Peyer's patch (tissue), 4 donors: ENCODE data around the gene SORL1. TPM values are rescaled to one million over a fixed set of nuclear protein-coding genes. Genes with fewer than 3 reads are reported as not detected.

Source experiments
- DNase-seq, 3 donors: peaks; one replicate each; pipeline ENCODE4 v3.0.0-alpha.2; 2017 to 2019
- H3K27ac ChIP-seq, 4 donors: fragments of 200-600 bp; sonication (generic); one replicate each; pipeline ENCODE4 v1.5.1; 2016 to 2019
- H3K27me3 ChIP-seq, 2 donors: fragments of 200-600 bp; sonication (generic); one replicate each; pipeline ENCODE4 v1.5.1; 2019
- H3K36me3 ChIP-seq, 3 donors: fragments of 200-600 bp; sonication (generic); one replicate each; pipeline ENCODE4 v1.5.1; 2016 to 2019
- H3K4me1 ChIP-seq, 4 donors: fragments of 200-600 bp; sonication (generic); one replicate each; pipeline ENCODE4 v1.5.1; 2016 to 2019
- H3K4me3 ChIP-seq, 4 donors: fragments of 200-600 bp; sonication (generic); 1 replicate in 3 of 4; 2 replicates in 1 of 4; pipeline ENCODE4 v1.5.1; 2016 to 2019; ENCODE audit warnings: mild to moderate bottlenecking in 1 of 4
- H3K9me3 ChIP-seq, 4 donors: fragments of 200-600 bp; sonication (generic); one replicate each; pipeline ENCODE4 v1.5.1; 2016 to 2019; ENCODE audit warnings: mild to moderate bottlenecking in 1 of 4
- CTCF ChIP-seq, 6 experiments: fragments of 450-650 bp in 4 of 6; fragments of 200-600 bp in 2 of 6; sonication (generic) in 1 of 6; IDR thresholded peaks; one replicate each; pipeline ENCODE4 v1.5.1; 2017 to 2019; ENCODE audit warnings: antibody characterized with exemption in 6 of 6, mild to moderate bottlenecking in 3 of 6, moderate library complexity in 1 of 6
- POLR2A ChIP-seq, 2 donors: fragments of 450-650 bp; IDR thresholded peaks; one replicate each; pipeline ENCODE4 v1.5.1; 2017; ENCODE audit warnings: antibody characterized with exemption in 2 of 2, mild to moderate bottlenecking in 2 of 2, moderate library complexity in 2 of 2
- total RNA-seq, 4 donors: library from RNA; depleted of rRNA; stranded (reverse); fragments of >200 nt; gene quantifications; one replicate each; pipeline ENCODE4 v1.1.0, GENCODE V29; 2016

Gene SORL1
- total RNA-seq, 4 donors from 2014 or later = 52.0 to 282 (median 191) TPM

DNA sequence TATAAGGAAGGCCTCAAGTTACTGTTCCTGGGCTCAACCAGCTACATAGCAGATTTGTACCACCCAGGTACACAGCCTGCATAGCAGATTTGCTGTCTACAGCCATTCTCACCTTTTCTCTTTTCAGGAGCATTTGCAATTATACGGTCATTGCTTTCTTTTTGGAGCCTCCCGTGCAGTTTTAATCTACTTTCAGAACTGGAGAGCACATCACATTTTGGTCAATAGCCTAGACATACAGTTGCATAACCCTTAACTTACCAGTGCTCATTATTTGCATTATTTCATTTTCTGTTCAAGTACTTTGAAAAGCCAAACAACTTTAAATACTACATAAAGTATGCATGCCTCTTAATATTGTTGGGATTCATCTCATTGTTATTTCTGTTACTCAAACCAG lies 151.2 kb downstream of the SORL1 start:
- no peak overlapping the region for H3K4me3 ChIP-seq
- TF ChIP-seq CTCF (IDR thresholded peaks at IDR 0.05) = no peak
- TF ChIP-seq POLR2A (IDR thresholded peaks at IDR 0.05) = no peak
- no peaks in the 10 kb centered on the region for H3K27me3 ChIP-seq
- no peaks in the 10 kb centered on the region for H3K9me3 ChIP-seq
- H3K4me1 ChIP-seq = no peaks in the 10 kb centered on the region
- H3K36me3 ChIP-seq = peaks cover 0 to 86% (median 0%) of the 10 kb centered on the region in 3 donors
- DNase-seq = no peak
- H3K27ac ChIP-seq = no peak overlapping the region

DNA sequence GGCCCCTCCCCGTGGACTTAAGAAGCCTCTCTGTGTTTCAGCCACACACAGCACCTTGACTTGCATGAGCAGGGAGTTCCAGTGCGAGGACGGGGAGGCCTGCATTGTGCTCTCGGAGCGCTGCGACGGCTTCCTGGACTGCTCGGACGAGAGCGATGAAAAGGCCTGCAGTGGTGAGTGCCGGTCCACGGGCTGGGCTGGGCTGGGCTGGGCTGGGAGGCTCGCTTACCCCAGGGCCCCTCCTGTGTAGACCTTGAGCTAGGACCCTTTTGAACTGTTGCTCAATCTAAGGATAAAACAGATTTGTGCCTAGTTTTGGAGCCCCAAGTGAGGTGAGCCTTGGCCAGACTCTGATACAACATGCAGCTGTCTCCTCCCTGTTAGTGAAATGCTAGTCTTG lies 152.0 kb downstream of the SORL1 start:
- Histone ChIP-seq H3K27me3 (no peaks in the 10 kb centered on the region), H3K27ac (no peak overlapping the region), H3K4me3 (no peak overlapping the region), H3K4me1 (no peaks in the 10 kb centered on the region), H3K36me3 (peaks cover 0 to 86% (median 0%) of the 10 kb centered on the region in 3 donors), H3K9me3 (no peaks in the 10 kb centered on the region)
- no peak for DNase-seq
- TF ChIP-seq POLR2A (IDR thresholded peaks at IDR 0.05) (no peak), CTCF (IDR thresholded peaks at IDR 0.05) (no peak)

DNA sequence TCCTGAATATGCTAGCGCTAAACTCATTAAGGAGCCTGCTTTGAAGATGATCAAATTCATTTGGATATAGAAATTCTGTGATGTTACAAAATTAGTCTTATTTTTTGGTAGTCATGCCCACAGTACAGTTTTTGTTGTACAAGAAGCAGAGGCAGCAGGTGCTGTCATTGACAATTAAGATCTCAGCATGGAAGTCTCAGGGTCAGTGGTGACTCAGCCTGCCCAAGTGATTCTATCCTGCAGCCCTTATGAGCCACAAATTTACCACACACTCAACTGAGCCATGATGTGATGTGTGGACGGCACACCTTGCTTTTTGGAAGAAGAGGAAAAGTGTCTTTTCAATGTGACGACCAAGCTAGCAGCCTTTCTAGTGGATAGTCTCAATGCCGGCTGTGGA lies 154.2 kb downstream of the SORL1 start:
- Histone ChIP-seq H3K9me3 (no peaks in the 10 kb centered on the region), H3K4me3 (no peak overlapping the region), H3K4me1 (no peaks in the 10 kb centered on the region), H3K27ac (no peak overlapping the region), H3K27me3 (no peaks in the 10 kb centered on the region), H3K36me3 (peaks cover 0 to 91% (median 0%) of the 10 kb centered on the region in 3 donors)
- no peak for TF ChIP-seq CTCF (IDR thresholded peaks at IDR 0.05)
- TF ChIP-seq POLR2A (IDR thresholded peaks at IDR 0.05) = no peak
- DNase-seq = no peak

DNA sequence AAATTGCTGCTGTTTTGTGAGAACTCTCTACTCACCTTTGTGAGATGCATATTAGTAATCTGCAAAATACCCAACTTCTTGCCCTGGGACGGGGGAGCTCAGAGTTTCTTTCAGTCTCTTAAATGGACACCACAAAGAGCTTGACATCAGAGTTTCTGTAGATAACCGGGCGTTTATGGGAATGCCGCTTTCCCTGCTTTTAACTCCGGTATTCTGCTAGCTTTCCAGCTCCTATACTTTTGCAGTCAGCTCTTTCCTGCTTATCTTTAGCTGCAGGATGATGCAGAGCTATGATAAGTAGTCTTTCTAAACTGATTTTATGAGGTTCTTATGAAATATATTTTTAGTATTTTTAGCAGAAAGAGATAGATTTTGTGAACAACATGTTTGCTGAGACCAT lies 155.2 kb downstream of the SORL1 start:
- Histone ChIP-seq H3K27ac (no peak overlapping the region), H3K27me3 (no peaks in the 10 kb centered on the region), H3K36me3 (peaks cover 0 to 94% (median 0%) of the 10 kb centered on the region in 3 donors), H3K4me1 (no peaks in the 10 kb centered on the region), H3K9me3 (no peaks in the 10 kb centered on the region), H3K4me3 (no peak overlapping the region)
- TF ChIP-seq CTCF (IDR thresholded peaks at IDR 0.05) (no peak), POLR2A (IDR thresholded peaks at IDR 0.05) (no peak)
- no peak for DNase-seq

DNA sequence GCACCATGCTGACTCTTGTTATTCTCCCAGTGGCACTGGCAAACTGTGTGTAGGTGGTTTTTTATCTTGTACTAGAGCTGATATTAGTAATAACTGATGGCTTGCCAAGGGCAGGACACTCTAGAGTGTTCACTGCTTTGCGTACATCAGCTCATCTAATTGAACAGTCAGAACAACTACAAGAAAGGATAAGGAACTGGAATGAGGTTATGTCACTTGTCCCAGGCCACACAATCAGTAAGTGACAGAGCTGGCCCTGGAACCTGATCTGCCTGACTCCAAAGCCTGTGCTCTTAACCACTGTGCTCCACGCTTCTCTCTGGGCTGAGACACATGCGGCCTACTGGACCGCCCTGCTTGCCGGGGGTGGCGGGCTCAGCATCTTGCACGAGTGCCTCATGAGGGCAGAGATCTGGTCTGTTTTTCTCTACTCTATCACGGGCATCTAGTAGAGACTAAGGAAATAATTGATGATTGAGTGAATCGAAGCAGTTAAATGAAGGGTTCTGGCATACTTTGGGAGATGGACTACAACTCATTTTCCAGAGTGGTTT lies 156.5 kb downstream of the SORL1 start:
- no peaks in the 10 kb centered on the region for H3K4me1 ChIP-seq
- H3K9me3 ChIP-seq = no peaks in the 10 kb centered on the region
- no peak overlapping the region for H3K27ac ChIP-seq
- no peak for DNase-seq
- TF ChIP-seq CTCF (IDR thresholded peaks at IDR 0.05) = no peak
- no peak for TF ChIP-seq POLR2A (IDR thresholded peaks at IDR 0.05)
- H3K4me3 ChIP-seq = no peak overlapping the region
- no peaks in the 10 kb centered on the region for H3K27me3 ChIP-seq
- peaks cover 0 to 94% (median 0%) of the 10 kb centered on the region in 3 donors for H3K36me3 ChIP-seq

DNA sequence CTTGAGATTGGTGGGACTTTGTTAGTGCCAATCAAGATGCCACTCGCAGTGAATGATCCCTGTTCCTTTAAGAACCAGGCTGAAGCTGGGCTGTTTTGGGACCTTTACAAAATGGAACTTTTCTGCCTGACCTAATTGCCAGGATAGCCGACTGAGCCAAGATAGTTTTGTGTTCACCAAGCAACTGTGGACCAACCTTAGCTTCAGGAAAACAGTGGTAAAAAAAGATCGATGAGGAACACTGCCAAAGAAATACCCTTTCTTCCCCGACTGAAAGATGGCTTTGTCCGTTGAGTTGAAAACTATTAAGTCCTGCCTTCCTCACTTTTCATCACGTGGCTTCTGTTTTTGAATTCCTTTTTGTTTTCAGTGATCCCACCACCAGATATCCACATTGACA lies 158.6 kb downstream of the SORL1 start:
- no peak for DNase-seq
- Histone ChIP-seq H3K9me3 (no peaks in the 10 kb centered on the region), H3K36me3 (peaks cover 0 to 96% (median 0%) of the 10 kb centered on the region in 3 donors), H3K27ac (no peak overlapping the region), H3K27me3 (no peaks in the 10 kb centered on the region), H3K4me3 (no peak overlapping the region), H3K4me1 (no peaks in the 10 kb centered on the region)
- no peak for TF ChIP-seq POLR2A (IDR thresholded peaks at IDR 0.05)
- no peak for TF ChIP-seq CTCF (IDR thresholded peaks at IDR 0.05)
